ENCODE data around the gene HIP1R.
"Not testable (repeated sequence)": the region's sequence is repeated elsewhere in the genome, so short reads cannot be mapped to it uniquely, and the experiment has no call there.

HIP1R gene

DNA sequence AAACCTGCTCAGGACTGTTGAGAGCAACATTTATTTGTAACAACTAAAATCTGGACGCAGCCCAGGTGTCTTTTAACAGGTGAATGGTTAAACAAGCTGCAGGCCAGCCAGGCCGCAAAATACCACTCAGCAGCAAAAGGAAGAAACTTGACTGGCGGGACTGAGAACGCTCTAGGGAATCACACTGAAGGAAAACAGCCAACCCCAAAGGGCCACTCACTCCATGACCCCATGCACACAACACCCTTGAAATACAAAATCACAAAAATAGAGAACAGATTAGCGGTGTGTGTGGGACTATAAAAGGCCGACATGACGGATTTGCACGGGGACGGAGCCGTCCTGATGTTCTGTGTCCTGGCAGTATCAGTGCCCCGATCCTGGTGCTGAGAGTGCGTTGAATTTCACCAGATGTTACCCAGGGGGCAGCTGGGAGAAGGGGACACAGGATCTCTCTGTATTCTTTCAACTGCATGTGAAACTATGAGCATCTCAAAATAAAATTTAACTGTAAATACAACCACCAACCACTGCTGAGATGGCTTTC lies 37.6 kb downstream of the HIP1R start:
- peak in 2 of 51 donors; percentile 36 to 55 for DNase-seq

DNA sequence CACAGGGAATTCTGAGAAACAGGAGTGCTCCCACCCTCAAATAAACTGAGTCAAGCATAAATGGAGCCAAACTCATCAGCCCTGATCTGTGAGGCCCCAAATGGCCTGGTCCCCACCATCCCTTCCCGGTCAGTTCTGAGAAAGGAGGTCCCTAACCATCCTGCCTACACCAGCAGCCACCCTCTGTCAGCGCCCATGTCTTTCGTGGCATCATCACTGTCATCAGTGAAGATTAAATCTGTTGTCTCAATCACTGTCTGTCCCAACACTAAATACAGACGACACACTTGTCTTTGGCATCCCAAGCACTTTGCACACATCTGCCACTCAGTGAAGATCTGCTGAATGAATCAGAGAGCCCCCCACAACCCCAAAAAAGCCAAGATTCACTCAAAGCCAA lies 38.3 kb downstream of the HIP1R start:
- no peak for DNase-seq

- DNase-seq, result no peak
These were observed 38.8 kb downstream of the HIP1R start for GRCh38 chr12:122874081-122874480.

- DNase-seq, result peak in 12 of 51 donors; percentile 14 to 49 (median 39)
These were observed 40.4 kb downstream of the HIP1R start for GRCh38 chr12:122875590-122876220.

GRCh38 chr12:122876281-122876680 lies 41.0 kb downstream of the HIP1R start:
- DNase-seq, result not testable (repeated sequence)

GRCh38 chr12:122876731-122877130 lies 41.5 kb downstream of the HIP1R start:
- DNase-seq, result no peak

DNA sequence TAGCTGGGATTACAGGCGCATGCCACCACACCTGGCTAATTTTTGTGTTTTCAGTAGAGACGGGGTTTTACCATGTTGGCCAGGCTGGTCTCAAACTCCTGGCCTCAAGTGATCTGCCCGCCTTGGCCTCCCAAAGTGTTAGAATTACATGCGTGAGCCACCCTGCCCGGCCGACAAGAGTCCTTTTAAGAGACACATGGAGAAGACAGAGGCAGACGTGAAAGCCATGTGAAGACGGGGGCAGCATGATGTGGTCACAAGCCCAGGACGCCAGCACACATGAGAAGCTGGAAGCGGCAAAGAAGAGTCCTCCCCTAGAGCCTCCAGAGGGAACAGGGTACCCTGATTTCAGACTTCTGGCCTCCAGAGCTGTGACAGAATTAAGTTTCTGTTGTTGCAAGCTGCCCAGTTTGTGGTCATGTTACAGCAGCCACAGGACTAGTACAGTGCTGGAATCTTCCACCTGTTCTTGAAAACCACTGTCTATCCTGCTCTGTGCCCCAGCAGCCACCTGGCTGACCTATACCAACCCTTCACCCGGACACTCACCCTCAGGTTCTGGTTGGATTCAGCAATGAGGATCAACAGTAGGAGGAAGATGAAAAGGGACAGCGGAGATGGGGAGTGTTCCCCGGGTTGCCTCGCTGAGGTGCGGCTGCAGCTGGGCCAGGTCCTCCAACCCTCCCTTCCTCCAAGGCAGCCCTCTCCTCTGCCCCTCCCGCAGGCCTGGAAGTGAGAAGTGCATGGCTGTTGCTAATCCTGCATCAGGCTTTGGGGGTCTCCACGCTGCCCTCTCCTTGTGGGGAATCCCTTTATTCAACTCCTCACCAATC lies 43.7 kb downstream of the HIP1R start:
- DNase-seq, result no peak

- DNase-seq, result no peak
These were observed 45.0 kb downstream of the HIP1R start for GRCh38 chr12:122880155-122880667.

- peak in 28 of 51 donors; percentile 20 to 84 (median 56) for DNase-seq
These were observed 45.4 kb downstream of the HIP1R start for GRCh38 chr12:122880668-122881067.

GRCh38 chr12:122882908-122883558 lies 47.8 kb downstream of the HIP1R start:
- DNase-seq, result peak in 1 of 51 donors; percentile 24

GRCh38 chr12:122884091-122884826 lies 49.0 kb downstream of the HIP1R start:
- no peak for DNase-seq

GRCh38 chr12:122884860-122885259 lies 49.6 kb downstream of the HIP1R start:
- DNase-seq, result no peak

DNA sequence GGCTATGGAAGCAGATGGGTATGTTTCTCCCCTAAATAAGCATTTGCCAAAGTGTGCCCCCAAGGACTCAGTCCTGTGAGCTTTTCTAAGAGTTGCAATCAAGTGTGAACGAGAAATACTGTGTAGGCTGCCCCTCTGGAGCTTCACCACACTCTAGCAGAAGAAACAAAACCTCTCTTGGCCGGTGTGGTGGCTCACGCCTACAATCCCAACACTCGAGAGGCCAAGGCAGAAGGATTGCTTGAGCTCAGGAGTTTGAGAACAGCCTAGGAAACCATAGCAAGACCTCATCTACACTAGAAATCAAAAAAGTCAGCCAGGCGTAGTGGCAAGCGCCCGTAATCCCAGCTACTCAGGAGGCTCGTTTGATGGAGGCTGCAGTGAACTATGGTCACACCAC lies 50.9 kb downstream of the HIP1R start:
- DNase-seq, result no peak

GRCh38 chr12:122886851-122887818 lies 51.9 kb downstream of the HIP1R start:
- peak in 1 of 51 donors; percentile 36 for DNase-seq

DNA sequence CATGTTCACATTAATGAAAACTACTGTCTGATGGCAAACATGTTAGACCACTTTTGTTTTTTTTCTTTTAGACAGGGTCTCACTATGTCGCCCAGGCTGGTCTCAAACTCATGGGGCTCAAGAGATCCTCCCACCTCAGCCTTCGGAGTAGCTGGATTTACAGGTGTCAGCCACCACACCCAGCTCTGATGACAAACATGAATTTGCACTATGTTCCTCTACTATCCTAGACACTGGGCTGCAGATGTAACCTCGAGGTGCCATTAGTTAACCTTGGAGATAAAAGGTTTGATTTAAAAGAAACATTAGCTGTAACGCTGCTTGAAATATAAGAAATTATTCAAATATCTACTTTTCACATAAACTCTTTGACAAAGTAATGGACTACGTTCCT lies 52.6 kb downstream of the HIP1R start:
- no peak for DNase-seq

DNA sequence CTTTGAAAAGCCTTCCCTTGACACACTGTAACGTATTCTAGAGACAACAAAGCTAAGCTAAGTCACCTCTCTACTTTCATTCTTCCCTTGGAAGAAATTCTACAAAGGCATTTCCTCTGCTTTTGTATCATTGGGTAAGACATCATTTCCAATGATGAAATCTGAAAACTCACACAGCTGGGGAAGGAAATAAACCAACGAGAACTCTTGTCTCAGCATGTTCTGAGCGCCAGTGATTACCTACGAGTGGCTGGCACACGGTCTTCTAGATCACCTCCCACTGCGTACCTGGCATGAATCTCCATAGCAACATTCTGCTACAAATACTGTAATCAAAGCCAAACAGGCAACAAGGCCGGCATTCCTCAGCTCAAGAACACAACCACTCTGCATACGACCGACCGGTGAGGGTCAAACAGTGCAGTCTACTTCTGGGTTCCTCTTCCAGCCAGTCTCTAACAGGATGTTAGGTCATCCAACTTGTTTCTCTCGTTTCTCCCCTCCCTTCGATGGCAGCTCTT lies 53.0 kb downstream of the HIP1R start:
- peak in 3 of 51 donors; percentile 21 to 68 (median 39) for DNase-seq

DNA sequence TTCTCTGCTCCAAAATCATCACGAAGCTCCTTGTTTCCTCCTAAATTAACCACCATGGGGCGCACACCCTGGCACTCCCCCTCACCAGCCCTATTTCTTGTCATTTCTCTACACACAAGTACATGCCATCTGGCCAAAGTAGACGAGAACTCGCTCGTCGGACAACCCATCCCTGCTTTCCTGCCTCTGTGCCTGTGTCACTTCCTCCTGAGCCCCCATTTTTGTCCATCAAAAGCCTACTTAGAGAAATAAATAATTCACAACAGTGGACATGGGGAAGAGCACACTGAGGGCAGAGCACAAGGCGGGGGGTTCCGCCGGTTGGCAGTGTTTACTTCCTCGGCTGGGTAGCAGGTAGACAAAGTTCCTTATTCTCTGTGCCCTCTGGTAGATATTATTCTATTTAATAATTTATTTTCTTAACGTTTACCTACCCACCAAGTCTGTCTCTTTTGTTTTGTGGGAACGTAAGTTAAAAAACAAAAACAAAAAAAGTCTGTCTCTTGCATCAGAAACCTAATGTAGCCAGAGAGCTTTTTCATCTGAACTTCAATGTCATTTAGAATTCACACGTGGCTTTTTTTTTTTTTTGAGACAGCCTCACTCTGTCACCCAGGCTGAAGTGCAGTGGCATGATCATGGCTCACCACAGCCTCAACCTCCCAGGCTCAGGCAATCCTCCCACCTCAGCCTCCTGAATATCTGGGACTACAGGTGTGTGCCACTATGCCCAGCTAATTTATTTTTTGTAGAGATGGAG lies 54.7 kb downstream of the HIP1R start:
- DNase-seq, result peak in 1 of 51 donors; percentile 23

- peak in 2 of 51 donors; percentile 31 to 32 for DNase-seq
These were observed 56.6 kb downstream of the HIP1R start for GRCh38 chr12:122891661-122892525.
